H1 (cell line): ENCODE measurements around the gene WDFY3. TPM values are rescaled to one million over a fixed set of nuclear protein-coding genes. Genes with fewer than 3 reads are reported as not detected.

Experiments
- CTCF ChIA-PET: fragments of 300-600 bp; sonication (Branson Sonifier 250); formaldehyde crosslinking; loops from one replicate; lab custom pipeline; 2021; ENCODE audit not compliant: partially characterized antibody; lab: Charles Lee
- POLR2A ChIA-PET: fragments of 300-600 bp; sonication (Branson Sonifier 250); formaldehyde crosslinking; loops from one replicate; lab custom pipeline; 2021; ENCODE audit warnings: inconsistent platforms; ENCODE audit not compliant: partially characterized antibody; lab: Charles Lee
- DNase-seq, 2 experiments: peaks; one replicate each; pipeline versions ENCODE4 v3.0.0 to v3.0.0-alpha.2; 2010 to 2022; ENCODE audit warnings: low spot score in 2 of 2, low read depth in 1 of 2, mixed read lengths in 1 of 2
- FAIRE-seq: peaks from 2 replicates; lab custom pipeline; 2011; peaks lifted over from hg19 to GRCh38; lab: Jason Lieb, UNC
- H2AFZ ChIP-seq: 2 replicates; pipeline ENCODE4 v1.8.1; 2012; ENCODE audit warnings: low read length, inconsistent platforms
- H2AK5ac ChIP-seq: 2 replicates; pipeline ENCODE4 v1.6.1; 2013; ENCODE audit warnings: low read depth, low read length
- H2BK120ac ChIP-seq: replicated peaks from 2 replicates; pipeline ENCODE3; 2013; ENCODE audit warnings: low read depth, low read length, inconsistent platforms
- H2BK12ac ChIP-seq: 2 replicates; pipeline ENCODE4 v1.6.1; 2013; ENCODE audit warnings: low read depth, low read length
- H2BK15ac ChIP-seq: 2 replicates; pipeline ENCODE4 v1.6.1; 2013; ENCODE audit warnings: low read length
- H2BK20ac ChIP-seq: 2 replicates; pipeline ENCODE4 v1.6.1; 2013; ENCODE audit warnings: low read length
- H2BK5ac ChIP-seq: 2 replicates; pipeline ENCODE4 v1.6.1; 2013; ENCODE audit warnings: low read depth, low read length
- H3K14ac ChIP-seq: 2 replicates; pipeline ENCODE4 v1.6.1; 2013; ENCODE audit warnings: inconsistent platforms; ENCODE audit not compliant: insufficient read length
- H3K18ac ChIP-seq: 2 replicates; pipeline ENCODE4 v1.6.1; 2013; ENCODE audit warnings: low read length; ENCODE audit errors: extremely low read depth
- H3K23ac ChIP-seq: 2 replicates; pipeline ENCODE4 v1.6.1; 2013; ENCODE audit warnings: inconsistent platforms; ENCODE audit not compliant: insufficient read length
- H3K23me2 ChIP-seq: 2 replicates; pipeline ENCODE4 v1.6.1; 2013; ENCODE audit warnings: low read depth, low read length
- H3K27ac ChIP-seq: 2 replicates; pipeline ENCODE4 v1.6.1; 2011; ENCODE audit warnings: low read depth, low read length, inconsistent platforms
- H3K27me3 ChIP-seq, 4 experiments: replicated peaks in 1 of 4; 1 replicate in 1 of 4; 2 replicates in 3 of 4; pipeline versions ENCODE4 v1.6.1 to v1.8.1; 2011 to 2013; ENCODE audit warnings: low read length in 3 of 4, mild to moderate bottlenecking in 3 of 4, inconsistent platforms in 2 of 4, mixed read lengths in 2 of 4, moderate library complexity in 1 of 4; ENCODE audit not compliant: control insufficient read depth in 3 of 4, insufficient read depth in 3 of 4; ENCODE audit errors: extremely low read depth in 1 of 4
- H3K36me3 ChIP-seq, 4 experiments: 2 replicates each; pipeline versions ENCODE4 v1.6.1 to v1.8.1; 2011 to 2013; ENCODE audit warnings: mild to moderate bottlenecking in 4 of 4, low read length in 3 of 4, moderate library complexity in 2 of 4, control low read depth in 1 of 4, inconsistent platforms in 1 of 4; ENCODE audit not compliant: insufficient read depth in 4 of 4, control insufficient read depth in 2 of 4
- H3K4ac ChIP-seq: replicated peaks from 2 replicates; pipeline ENCODE3; 2013; ENCODE audit warnings: low read length, low read depth, mixed read lengths, inconsistent platforms; ENCODE audit not compliant: insufficient read length
- H3K4me1 ChIP-seq, 4 experiments: replicated peaks in 1 of 4; 1 replicate in 1 of 4; 2 replicates in 3 of 4; pipeline versions ENCODE4 v1.6.1 to v1.8.1; 2011 to 2013; ENCODE audit warnings: low read length in 3 of 4, inconsistent platforms in 2 of 4, mixed read lengths in 1 of 4; ENCODE audit not compliant: insufficient read depth in 4 of 4, control insufficient read depth in 3 of 4
- H3K4me2 ChIP-seq, 2 experiments: 2 replicates each; pipeline versions ENCODE4 v1.6.1 to v1.8.1; 2011 to 2013; ENCODE audit warnings: low read depth in 2 of 2, low read length in 2 of 2, control low read depth in 1 of 2, inconsistent platforms in 1 of 2, mild to moderate bottlenecking in 1 of 2; ENCODE audit not compliant: insufficient read depth in 1 of 2
- H3K4me3 ChIP-seq, 4 experiments: fragments of 200-600, 300-600 bp in 1 of 4; sonication (generic), shearing (Covaris generic), sonication (Bioruptor Twin) in 1 of 4; 2 replicates each; pipeline versions ENCODE4 v1.5.1 to v1.8.1; 2011 to 2016; ENCODE audit warnings: low read length in 4 of 4, low read depth in 3 of 4, control low read depth in 2 of 4, inconsistent platforms in 2 of 4, mild to moderate bottlenecking in 2 of 4, mixed read lengths in 1 of 4, moderate library complexity in 1 of 4; ENCODE audit not compliant: insufficient read depth in 2 of 4; ENCODE audit errors: extremely low read depth in 1 of 4
- H3K56ac ChIP-seq: replicated peaks from 2 replicates; pipeline ENCODE3; 2013; ENCODE audit warnings: low read depth, mild to moderate bottlenecking, mixed read lengths, low read length, inconsistent platforms; ENCODE audit not compliant: insufficient read length
- H3K79me1 ChIP-seq: 2 replicates; pipeline ENCODE4 v1.6.1; 2013; ENCODE audit warnings: low read depth, low read length, control low read depth
- H3K79me2 ChIP-seq, 2 experiments: 2 replicates each; pipeline versions ENCODE4 v1.6.1 to v1.8.1; 2012 to 2013; ENCODE audit warnings: low read length in 2 of 2, mild to moderate bottlenecking in 2 of 2, inconsistent platforms in 1 of 2; ENCODE audit not compliant: insufficient read depth in 2 of 2, control insufficient read depth in 1 of 2
- H3K9ac ChIP-seq, 4 experiments: replicated peaks in 1 of 4; 1 replicate in 1 of 4; 2 replicates in 3 of 4; pipeline versions ENCODE4 v1.6.1 to v1.8.1; 2011 to 2013; ENCODE audit warnings: low read depth in 3 of 4, low read length in 3 of 4, control low read depth in 2 of 4, mild to moderate bottlenecking in 2 of 4, moderate library complexity in 2 of 4, inconsistent platforms in 1 of 4; ENCODE audit errors: extremely low read depth in 1 of 4
- H3K9me3 ChIP-seq, 2 experiments: 2 replicates each; pipeline versions ENCODE4 v1.6.1 to v1.8.1; 2012 to 2013; ENCODE audit warnings: mild to moderate bottlenecking in 2 of 2, moderate library complexity in 2 of 2, control low read depth in 1 of 2, inconsistent platforms in 1 of 2, low read depth in 1 of 2, low read length in 1 of 2, mixed read lengths in 1 of 2; ENCODE audit not compliant: insufficient read depth in 2 of 2
- H4K20me1 ChIP-seq, 2 experiments: replicated peaks in 1 of 2; 2 replicates each; pipeline versions ENCODE3 to v1.8.1; 2011 to 2013; ENCODE audit warnings: inconsistent platforms in 2 of 2, low read length in 2 of 2, mild to moderate bottlenecking in 1 of 2; ENCODE audit not compliant: insufficient read depth in 2 of 2, control insufficient read depth in 1 of 2
- H4K5ac ChIP-seq: 2 replicates; pipeline ENCODE4 v1.6.1; 2013; ENCODE audit warnings: low read length, low read depth, mixed read lengths, inconsistent platforms; ENCODE audit not compliant: insufficient read length
- H4K8ac ChIP-seq: 2 replicates; pipeline ENCODE4 v1.8.0; 2013; ENCODE audit warnings: mild to moderate bottlenecking, moderate library complexity, low read length, inconsistent platforms; ENCODE audit not compliant: insufficient read depth; ENCODE audit errors: extremely low read depth
- H4K91ac ChIP-seq: replicated peaks from 2 replicates; pipeline ENCODE3; 2013; ENCODE audit warnings: low read length, mixed read lengths, inconsistent platforms; ENCODE audit not compliant: insufficient read length
- CEBPB ChIP-seq: IDR thresholded peaks from 2 replicates; pipeline ENCODE4 v1.6.1; 2012; ENCODE audit warnings: low read depth, low read length
- CREB1 ChIP-seq: IDR thresholded peaks from 2 replicates; pipeline ENCODE4 v1.6.1; 2012; ENCODE audit warnings: inconsistent platforms
- EP300 ChIP-seq, 2 experiments: IDR thresholded peaks; 1 replicate in 1 of 2; 2 replicates in 1 of 2; pipeline ENCODE4 v1.6.1; 2011 to 2012; ENCODE audit warnings: low read depth in 2 of 2, low read length in 2 of 2, mild to moderate bottlenecking in 2 of 2, borderline replicate concordance in 1 of 2, inconsistent platforms in 1 of 2, moderate library complexity in 1 of 2
- JUN ChIP-seq: IDR thresholded peaks from 2 replicates; pipeline ENCODE4 v1.6.1; 2011; ENCODE audit warnings: low read depth, mild to moderate bottlenecking, improper control_type of control experiment, low read length
- JUND ChIP-seq: IDR thresholded peaks from 2 replicates; pipeline ENCODE4 v1.6.1; 2011; ENCODE audit warnings: mild to moderate bottlenecking, improper control_type of control experiment, low read length
- MAFK ChIP-seq: IDR thresholded peaks from 2 replicates; pipeline ENCODE4 v1.6.1; 2012; ENCODE audit warnings: low read depth, mild to moderate bottlenecking, improper control_type of control experiment, low read length
- POU5F1 ChIP-seq: IDR thresholded peaks from 2 replicates; pipeline ENCODE4 v1.6.1; 2011; ENCODE audit warnings: low read depth, mild to moderate bottlenecking, low read length, moderate library complexity
- SIN3A ChIP-seq, 2 experiments: IDR thresholded peaks in 1 of 2; conservative IDR thresholded peaks in 1 of 2; 2 replicates each; pipeline ENCODE4 v1.6.1; 2011 to 2012; ENCODE audit warnings: low read length in 2 of 2, improper control_type of control experiment in 1 of 2, low read depth in 1 of 2, mild to moderate bottlenecking in 1 of 2
- TCF12 ChIP-seq: IDR thresholded peaks from 2 replicates; pipeline ENCODE4 v1.6.1; 2011; ENCODE audit warnings: low read depth, mild to moderate bottlenecking, low read length
- polyA plus RNA-seq, 7 experiments: library from polyadenylated mRNA; depleted of rRNA in 3 of 7; stranded (reverse) in 5 of 7; unstranded in 2 of 7; fragments of >200 nt in 5 of 7; fragments of 200-250 nt in 2 of 7; gene quantifications; 1 replicate in 5 of 7; 2 replicates in 1 of 7; 4 replicates in 1 of 7; pipeline versions ENCODE4 v1.2.1 to v1.2.3, GENCODE V29; 2011 to 2013; ENCODE audit warnings: missing spikeins in 2 of 7, mixed read lengths in 2 of 7
- total RNA-seq: library from RNA; stranded (reverse); fragmentation: NEBNext Ultra II Directional; extraction: Animal tissue kit (Norgen Biotek cat#: 25700); gene quantifications from 2 replicates; pipeline ENCODE4 v1.2.1, GENCODE V29; 2021
- TF ChIP-seq, protein P1 (sequence below): IDR thresholded peaks from 2 replicates; pipeline ENCODE4 v1.6.1; 2012; ENCODE audit warnings: inconsistent platforms

WDFY3 gene
- total and polyA plus RNA-seq, 2 of the 8 experiments (the other 6 are each of a cell fraction or from before 2014, with no cell fraction given): 25.6 to 62.4 TPM

DNA sequence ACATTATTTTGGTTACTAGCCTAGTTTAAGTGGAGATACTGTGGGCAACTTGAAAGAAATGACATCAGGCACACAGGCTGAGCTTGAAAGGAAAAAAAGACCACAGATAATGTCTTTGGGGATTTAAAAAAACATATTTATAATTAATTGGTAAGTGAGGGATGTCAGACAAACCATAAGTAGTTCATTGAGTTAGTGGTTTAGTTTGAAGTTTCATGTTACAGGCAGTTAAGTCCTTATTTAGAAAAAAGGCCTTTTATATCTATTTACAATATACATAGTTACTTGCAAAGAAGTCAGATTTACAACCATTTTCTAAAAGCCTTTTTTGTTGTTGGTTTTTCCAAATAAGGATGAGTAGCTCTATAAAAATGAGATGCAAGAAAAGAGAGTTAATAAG lies 294.3 kb downstream of the WDFY3 start:
- Histone ChIP-seq H3K27ac (no peak overlapping the region), H2AK5ac (no peak overlapping the region), H3K79me2 (no peaks in the 10 kb centered on the region), H4K5ac (no peak overlapping the region), H3K4me2 (no peak overlapping the region), H3K4ac (no peak overlapping the region), H2BK5ac (no peak overlapping the region), H3K4me3 (no peak overlapping the region), H4K91ac (no peak overlapping the region), H3K14ac (no peak overlapping the region), H3K18ac (no peak overlapping the region), H3K9ac (no peak overlapping the region), H2BK120ac (no peak overlapping the region), H2BK15ac (no peak overlapping the region), H4K8ac (no peak overlapping the region), H2BK12ac (no peak overlapping the region), H2BK20ac (no peak overlapping the region), H2AFZ (no peak overlapping the region), H3K23me2 (no peaks in the 10 kb centered on the region), H3K23ac (no peak overlapping the region), H3K36me3 (peaks cover 0 to 39% (median 20%) of the 10 kb centered on the region in 4 experiments; a peak in 5 of 8 replicates), H3K4me1 (no peaks in the 10 kb centered on the region), H3K79me1 (no peaks in the 10 kb centered on the region), H3K56ac (no peak overlapping the region), H3K9me3 (no peaks in the 10 kb centered on the region), H4K20me1 (no peaks in the 10 kb centered on the region), H3K27me3 (no peaks in the 10 kb centered on the region)
- no peak for FAIRE-seq
- ChIA-PET POLR2A (no interaction called here), CTCF (interaction anchor here (0.9 to 1.2 kb wide), 2 partner anchors 22 to 94 kb away, joined by 3 read pairs; no protein-coding TSS in a partner anchor)
- no peak for DNase-seq
- TF ChIP-seq JUN (no peak), EP300 (IDR thresholded peaks at IDR 0.05; ENCODE audit: borderline replicate concordance in 1 of 2, low read depth in 2 of 2, low read length in 2 of 2) (no peak), JUND (no peak), CEBPB (no peak), SIN3A (conservative IDR thresholded peaks at IDR 0.05 in 1 of 2, IDR thresholded peaks at IDR 0.05 in 1 of 2; ENCODE audit: low read depth in 1 of 2, low read length in 2 of 2) (no peak), POU5F1 (no peak), CREB1 (no peak), MAFK (no peak), TCF12 (no peak)
- TF ChIP-seq, protein P1, sequence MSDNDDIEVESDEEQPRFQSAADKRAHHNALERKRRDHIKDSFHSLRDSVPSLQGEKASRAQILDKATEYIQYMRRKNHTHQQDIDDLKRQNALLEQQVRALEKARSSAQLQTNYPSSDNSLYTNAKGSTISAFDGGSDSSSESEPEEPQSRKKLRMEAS: no peak
